HG03439 (cell line): ENCODE data around the gene PLS3.

Source experiments
- ATAC-seq: cut with Tn5 transposase; IDR thresholded peaks from one replicate; pipeline ENCODE4 v1.9.1; 2021; ENCODE audit warnings: mild to moderate bottlenecking, moderate library complexity; ENCODE audit not compliant: unreplicated experiment

The PLS3 gene

GRCh38 chrX:115564243-115564642, 3.3 kb downstream of the PLS3 start:
- ATAC-seq = no peak

GRCh38 chrX:115565888-115566287, 4.9 kb downstream of the PLS3 start:
- ATAC-seq = no peak

GRCh38 chrX:115571712-115572111, 10.7 kb downstream of the PLS3 start:
- no peak for ATAC-seq

- ATAC-seq = no peak
Observed at GRCh38 chrX:115573185-115573584, 12.2 kb downstream of the PLS3 start.

- ATAC-seq = no peak
Observed at GRCh38 chrX:115576676-115577075, 15.7 kb downstream of the PLS3 start.

GRCh38 chrX:115579327-115579726, 18.4 kb downstream of the PLS3 start:
- ATAC-seq = no peak

- ATAC-seq = no peak
Observed at GRCh38 chrX:115579786-115580294, 18.9 kb downstream of the PLS3 start.

- no peak for ATAC-seq
Observed at GRCh38 chrX:115581759-115582615, 21.0 kb downstream of the PLS3 start.

GRCh38 chrX:115582616-115583495, 21.9 kb downstream of the PLS3 start:
- no peak for ATAC-seq

- ATAC-seq = no peak
Observed at GRCh38 chrX:115583496-115584004, 22.6 kb downstream of the PLS3 start.

- no peak for ATAC-seq
Observed at GRCh38 chrX:115584696-115585095, 23.7 kb downstream of the PLS3 start.

- ATAC-seq = no peak
Observed at GRCh38 chrX:115588179-115588578, 27.2 kb downstream of the PLS3 start.

- no peak for ATAC-seq
Observed at GRCh38 chrX:115589419-115589818, 28.4 kb downstream of the PLS3 start.

- ATAC-seq = no peak
Observed at GRCh38 chrX:115591420-115591819, 30.4 kb downstream of the PLS3 start.

- ATAC-seq = no peak
Observed at GRCh38 chrX:115591856-115592842, 31.2 kb downstream of the PLS3 start.

- ATAC-seq = no peak
Observed at GRCh38 chrX:115592997-115593734, 32.2 kb downstream of the PLS3 start.

GRCh38 chrX:115595049-115595448, 34.1 kb downstream of the PLS3 start:
- no peak for ATAC-seq

- no peak for ATAC-seq
Observed at GRCh38 chrX:115598556-115598955, 37.6 kb downstream of the PLS3 start.

- no peak for ATAC-seq
Observed at GRCh38 chrX:115602308-115602707, 41.3 kb downstream of the PLS3 start.
